Tibial nerve (tissue), 4 donors: ENCODE measurements around the gene GLB1L2. TPM values are rescaled to one million over a fixed set of nuclear protein-coding genes. Genes with fewer than 3 reads are reported as not detected.
"Not testable (repeated sequence)": the region's sequence is repeated elsewhere in the genome, so short reads cannot be mapped to it uniquely, and the experiment has no call there.

Experiments used
- DNase-seq, 2 donors: peaks; one replicate each; pipeline ENCODE4 v3.0.0-alpha.2; 2019; ENCODE audit warnings: low spot score in 2 of 2
- H3K27ac ChIP-seq, 4 donors: fragments of 200-600 bp; sonication (generic) in 3 of 4; one replicate each; pipeline ENCODE4 v1.5.1; 2017 to 2019; ENCODE audit warnings: mild to moderate bottlenecking in 1 of 4
- H3K27me3 ChIP-seq, 2 donors: fragments of 200-600 bp; sonication (generic) in 1 of 2; one replicate each; pipeline versions ENCODE4 v1.5.1 to v1.6.0; 2017 to 2019
- H3K36me3 ChIP-seq, 3 donors: fragments of 200-600 bp; sonication (generic); one replicate each; pipeline ENCODE4 v1.5.1; 2018 to 2019
- H3K4me1 ChIP-seq, 4 donors: fragments of 200-600 bp; sonication (generic) in 3 of 4; one replicate each; pipeline ENCODE4 v1.5.1; 2017 to 2019
- H3K4me3 ChIP-seq, 4 donors: fragments of 200-600 bp; sonication (generic) in 3 of 4; one replicate each; pipeline ENCODE4 v1.5.1; 2017 to 2019; ENCODE audit warnings: mild to moderate bottlenecking in 1 of 4, moderate library complexity in 1 of 4
- H3K9me3 ChIP-seq, 4 donors: fragments of 200-600 bp; sonication (generic) in 3 of 4; one replicate each; pipeline ENCODE4 v1.5.1; 2017 to 2019
- EP300 ChIP-seq, 2 donors: sonication (generic); formaldehyde crosslinking; IDR thresholded peaks; one replicate each; pipeline ENCODE4 v1.6.1; 2017; ENCODE audit warnings: antibody characterized with exemption in 2 of 2, mild to moderate bottlenecking in 1 of 2
- POLR2A ChIP-seq, 2 donors: fragments of 450-650 bp; IDR thresholded peaks; one replicate each; pipeline ENCODE4 v1.6.1; 2017; ENCODE audit warnings: antibody characterized with exemption in 2 of 2, mild to moderate bottlenecking in 2 of 2, moderate library complexity in 2 of 2
- WGBS, 2 donors: methylation state at CpG; one replicate each; pipeline ENCODE4 v1.1.5; 2018; 5-methylcytosine and 5-hydroxymethylcytosine counted together
- total RNA-seq, 4 donors: library from RNA; depleted of rRNA; stranded (reverse); fragments of >200 nt; gene quantifications; one replicate each; pipeline ENCODE4 v1.1.0, GENCODE V29; 2016
- TF ChIP-seq, protein P1 (sequence below), 5 experiments: fragments of 200-600 bp in 3 of 5; fragments of 450-650 bp in 2 of 5; sonication (generic) in 3 of 5; IDR thresholded peaks; one replicate each; pipeline ENCODE4 v1.5.1; 2016 to 2019; ENCODE audit warnings: antibody characterized with exemption in 5 of 5, mild to moderate bottlenecking in 3 of 5, moderate library complexity in 2 of 5

Gene GLB1L2
- total RNA-seq, 4 donors from 2014 or later = 2.0 to 8.1 (median 5.6) TPM

DNA sequence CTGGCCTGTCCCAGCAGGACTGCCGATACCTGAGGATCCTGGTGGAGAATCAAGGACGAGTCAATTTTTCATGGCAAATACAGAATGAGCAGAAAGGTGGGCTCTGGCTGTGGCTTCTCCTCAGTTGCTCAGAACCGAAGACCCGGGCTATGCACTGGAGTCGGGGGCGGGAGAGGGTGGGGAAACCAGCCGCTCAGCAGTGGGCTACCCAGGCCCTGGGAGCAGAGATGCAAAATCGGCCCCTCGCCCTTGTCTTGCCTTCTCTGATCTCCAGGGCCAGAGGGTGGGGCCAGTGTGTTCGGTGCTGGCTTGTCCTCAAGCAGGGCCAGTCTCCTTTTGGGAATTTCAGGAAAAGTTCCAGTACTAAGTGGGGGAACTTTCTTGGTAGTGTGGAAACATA lies 18.4 kb upstream of the GLB1L2 start:
- TF ChIP-seq EP300 (IDR thresholded peaks at IDR 0.05) (no peak), POLR2A (IDR thresholded peaks at IDR 0.05) (no peak)
- TF ChIP-seq, protein P1, sequence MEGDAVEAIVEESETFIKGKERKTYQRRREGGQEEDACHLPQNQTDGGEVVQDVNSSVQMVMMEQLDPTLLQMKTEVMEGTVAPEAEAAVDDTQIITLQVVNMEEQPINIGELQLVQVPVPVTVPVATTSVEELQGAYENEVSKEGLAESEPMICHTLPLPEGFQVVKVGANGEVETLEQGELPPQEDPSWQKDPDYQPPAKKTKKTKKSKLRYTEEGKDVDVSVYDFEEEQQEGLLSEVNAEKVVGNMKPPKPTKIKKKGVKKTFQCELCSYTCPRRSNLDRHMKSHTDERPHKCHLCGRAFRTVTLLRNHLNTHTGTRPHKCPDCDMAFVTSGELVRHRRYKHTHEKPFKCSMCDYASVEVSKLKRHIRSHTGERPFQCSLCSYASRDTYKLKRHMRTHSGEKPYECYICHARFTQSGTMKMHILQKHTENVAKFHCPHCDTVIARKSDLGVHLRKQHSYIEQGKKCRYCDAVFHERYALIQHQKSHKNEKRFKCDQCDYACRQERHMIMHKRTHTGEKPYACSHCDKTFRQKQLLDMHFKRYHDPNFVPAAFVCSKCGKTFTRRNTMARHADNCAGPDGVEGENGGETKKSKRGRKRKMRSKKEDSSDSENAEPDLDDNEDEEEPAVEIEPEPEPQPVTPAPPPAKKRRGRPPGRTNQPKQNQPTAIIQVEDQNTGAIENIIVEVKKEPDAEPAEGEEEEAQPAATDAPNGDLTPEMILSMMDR (IDR thresholded peaks at IDR 0.05) = no peak
- no peaks in the 10 kb centered on the region for H3K4me1 ChIP-seq
- DNase-seq = no peak
- peaks cover 0 to 19% (median 0%) of the 10 kb centered on the region in 4 donors for H3K9me3 ChIP-seq
- WGBS, 2 donors = 86 to 92% methylated on average over 10 of the region's 10 CpGs
- no peaks in the 10 kb centered on the region for H3K36me3 ChIP-seq
- no peak overlapping the region for H3K4me3 ChIP-seq
- H3K27ac ChIP-seq = no peak overlapping the region
- no peaks in the 10 kb centered on the region for H3K27me3 ChIP-seq

DNA sequence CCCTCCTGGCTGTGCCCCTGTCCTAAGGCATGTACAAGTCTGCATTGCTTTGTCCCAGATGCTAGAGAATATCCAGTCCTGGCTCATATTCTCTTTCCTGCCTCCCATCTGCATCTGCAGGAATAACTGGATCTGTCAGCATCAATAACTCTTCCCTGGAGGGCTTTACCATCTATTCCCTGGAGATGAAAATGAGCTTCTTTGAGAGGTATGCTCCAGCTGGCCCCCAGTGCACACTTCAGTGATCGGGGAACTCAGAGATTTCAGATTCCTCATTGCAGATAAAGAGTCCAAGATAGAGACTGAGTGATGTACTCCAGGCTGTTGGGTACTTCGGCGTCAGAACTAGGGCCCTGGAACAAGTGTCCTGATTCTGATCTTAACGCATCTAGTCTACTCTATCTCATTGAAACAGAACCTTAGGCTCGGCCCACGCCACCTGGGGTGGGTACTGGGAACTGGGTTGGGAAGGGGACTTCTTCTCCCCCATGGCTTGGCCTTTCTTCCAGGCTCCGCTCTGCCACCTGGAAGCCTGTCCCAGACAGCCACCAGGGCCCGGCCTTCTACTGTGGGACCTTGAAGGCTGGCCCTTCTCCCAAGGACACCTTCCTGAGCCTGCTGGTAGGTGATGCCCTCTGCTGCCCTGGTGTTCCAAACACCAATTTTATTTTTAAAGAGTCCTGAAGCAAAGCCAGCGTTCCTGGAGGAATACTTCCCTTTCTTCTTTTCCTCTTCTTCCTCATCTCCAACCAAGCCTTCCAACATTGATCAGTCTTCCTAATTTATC lies 17.8 kb upstream of the GLB1L2 start:
- H3K27me3 ChIP-seq = no peaks in the 10 kb centered on the region
- no peak overlapping the region for H3K27ac ChIP-seq
- H3K4me3 ChIP-seq = no peak overlapping the region
- H3K9me3 ChIP-seq = peaks cover 0 to 20% (median 0%) of the 10 kb centered on the region in 4 donors
- TF ChIP-seq, protein P1 (IDR thresholded peaks at IDR 0.05) = no peak
- TF ChIP-seq POLR2A (IDR thresholded peaks at IDR 0.05) = no peak
- no peak for TF ChIP-seq EP300 (IDR thresholded peaks at IDR 0.05)
- 87 to 96% methylated on average over 9 of the region's 9 CpGs for WGBS, 2 donors
- H3K4me1 ChIP-seq = no peaks in the 10 kb centered on the region
- H3K36me3 ChIP-seq = no peaks in the 10 kb centered on the region
- DNase-seq = no peak

DNA sequence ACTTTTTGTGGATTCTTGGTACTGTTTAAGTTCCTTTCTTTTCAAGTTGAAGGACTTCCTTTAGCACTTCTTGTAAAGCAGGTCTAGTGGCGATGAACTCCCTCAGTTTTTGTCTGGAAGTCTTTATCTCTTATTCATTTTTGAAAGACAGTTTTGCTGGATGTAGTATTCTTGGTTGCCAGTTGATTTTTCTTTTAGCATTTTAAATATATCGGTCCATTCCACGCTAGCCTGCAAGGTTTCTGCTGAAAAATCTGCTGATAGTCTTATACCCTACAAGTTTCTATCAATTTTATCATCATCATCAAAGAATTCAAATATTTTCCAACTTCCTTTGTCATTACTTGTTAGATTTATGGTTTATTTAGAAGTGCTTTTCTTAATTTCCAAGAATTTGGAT lies 14.7 kb upstream of the GLB1L2 start:
- H3K4me1 ChIP-seq = no peaks in the 10 kb centered on the region
- 96% methylated on average over 3 of the region's 3 CpGs for WGBS, 2 donors
- DNase-seq = no peak
- TF ChIP-seq, protein P1 (IDR thresholded peaks at IDR 0.05) = no peak
- no peak for TF ChIP-seq POLR2A (IDR thresholded peaks at IDR 0.05)
- TF ChIP-seq EP300 (IDR thresholded peaks at IDR 0.05) = no peak
- H3K27me3 ChIP-seq = no peaks in the 10 kb centered on the region
- no peaks in the 10 kb centered on the region for H3K36me3 ChIP-seq
- no peak overlapping the region for H3K4me3 ChIP-seq
- H3K9me3 ChIP-seq = peaks cover 0 to 27% (median 0%) of the 10 kb centered on the region in 4 donors
- H3K27ac ChIP-seq = no peak overlapping the region

DNA sequence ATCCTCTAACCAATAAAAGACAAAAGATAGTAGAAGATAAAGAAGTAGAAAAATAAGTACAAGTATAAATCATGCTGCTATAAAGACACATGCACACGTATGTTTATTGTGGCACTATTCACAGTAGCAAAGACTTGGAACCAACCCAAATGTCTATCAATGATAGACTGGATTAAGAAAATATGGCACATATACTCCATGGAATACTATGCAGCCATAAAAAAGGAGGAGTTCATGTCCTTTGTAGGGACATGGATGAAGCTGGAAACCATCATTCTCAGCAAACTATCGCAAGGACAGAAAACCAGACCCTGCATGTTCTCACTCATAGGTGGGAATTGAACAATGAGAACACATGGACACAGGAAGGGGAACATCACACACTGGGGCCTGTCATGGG lies 10.4 kb upstream of the GLB1L2 start:
- not testable (repeated sequence) for DNase-seq, H3K27me3 ChIP-seq, H3K36me3 ChIP-seq, H3K27ac ChIP-seq, H3K4me1 ChIP-seq, H3K4me3 ChIP-seq
- WGBS, 2 donors = 92 to 93% methylated on average over 2 of the region's 2 CpGs
- peaks cover 0 to 27% (median 0%) of the 10 kb centered on the region in 4 donors for H3K9me3 ChIP-seq

DNA sequence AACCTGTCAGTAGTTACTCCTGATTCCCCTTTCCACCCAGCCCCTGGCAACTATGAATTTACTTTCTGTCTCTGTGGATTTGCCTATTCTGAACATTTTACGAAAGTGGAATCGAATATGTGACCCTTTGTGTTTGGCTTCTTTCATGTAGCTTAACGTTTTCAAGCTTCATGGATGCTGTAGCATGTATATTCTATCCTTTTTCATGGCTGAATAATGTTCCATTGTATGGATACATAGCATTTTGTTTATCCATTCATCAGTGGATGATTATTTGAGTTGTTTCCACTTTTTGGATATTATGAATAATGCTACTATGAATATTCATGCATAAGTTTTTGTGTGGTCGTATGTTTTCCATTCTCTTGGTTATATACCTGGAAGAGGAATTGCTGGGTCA lies 9.2 kb upstream of the GLB1L2 start:
- TF ChIP-seq, protein P1 (IDR thresholded peaks at IDR 0.05) = no peak
- TF ChIP-seq EP300 (IDR thresholded peaks at IDR 0.05) = no peak
- TF ChIP-seq POLR2A (IDR thresholded peaks at IDR 0.05) = no peak
- no peak overlapping the region for H3K4me3 ChIP-seq
- no peaks in the 10 kb centered on the region for H3K36me3 ChIP-seq
- peaks cover 0 to 16% (median 0%) of the 10 kb centered on the region in 4 donors for H3K9me3 ChIP-seq
- DNase-seq = no peak
- peaks cover 0 to 6% of the 10 kb centered on the region in 2 donors for H3K27me3 ChIP-seq
- H3K4me1 ChIP-seq = no peaks in the 10 kb centered on the region
- WGBS, 2 donors = 81 to 92% methylated on average over 4 of the region's 4 CpGs
- H3K27ac ChIP-seq = no peak overlapping the region
